IPS DF 6.9 (cell line): ENCODE data around the gene PTPRN2.

Source experiments
- DNase-seq: peaks from one replicate; pipeline ENCODE4 v3.0.0-alpha.2; 2013; ENCODE audit warnings: low read depth, low spot score
- H3K27ac ChIP-seq: one replicate; pipeline ENCODE4 v1.5.1; 2013; ENCODE audit warnings: low read length, control low read depth
- H3K27me3 ChIP-seq: 2 replicates; pipeline ENCODE4 v1.6.1; 2013; ENCODE audit warnings: mild to moderate bottlenecking, low read length; ENCODE audit not compliant: control insufficient read depth, insufficient read depth
- H3K36me3 ChIP-seq: 2 replicates; pipeline ENCODE4 v1.6.1; 2013; ENCODE audit warnings: low read length; ENCODE audit not compliant: control insufficient read depth, insufficient read depth
- H3K4me1 ChIP-seq: 2 replicates; pipeline ENCODE4 v1.6.1; 2013; ENCODE audit warnings: low read length; ENCODE audit not compliant: control insufficient read depth, insufficient read depth
- H3K4me3 ChIP-seq: 2 replicates; pipeline ENCODE4 v1.5.1; 2013; ENCODE audit warnings: mild to moderate bottlenecking, low read length
- H3K9me3 ChIP-seq: 2 replicates; pipeline ENCODE4 v1.6.1; 2013; ENCODE audit warnings: low read length, inconsistent platforms; ENCODE audit not compliant: control insufficient read depth, insufficient read depth
- WGBS: extraction: QIAGEN DNeasy Blood & Tissue Kit; methylation state at CpG from one replicate; pipeline ENCODE4 v1.1.7; 2013; ENCODE audit warnings: mixed read lengths, missing lambda C conversion rate; ENCODE audit not compliant: insufficient read length, insufficient coverage; 5-methylcytosine and 5-hydroxymethylcytosine counted together

Gene PTPRN2

DNA sequence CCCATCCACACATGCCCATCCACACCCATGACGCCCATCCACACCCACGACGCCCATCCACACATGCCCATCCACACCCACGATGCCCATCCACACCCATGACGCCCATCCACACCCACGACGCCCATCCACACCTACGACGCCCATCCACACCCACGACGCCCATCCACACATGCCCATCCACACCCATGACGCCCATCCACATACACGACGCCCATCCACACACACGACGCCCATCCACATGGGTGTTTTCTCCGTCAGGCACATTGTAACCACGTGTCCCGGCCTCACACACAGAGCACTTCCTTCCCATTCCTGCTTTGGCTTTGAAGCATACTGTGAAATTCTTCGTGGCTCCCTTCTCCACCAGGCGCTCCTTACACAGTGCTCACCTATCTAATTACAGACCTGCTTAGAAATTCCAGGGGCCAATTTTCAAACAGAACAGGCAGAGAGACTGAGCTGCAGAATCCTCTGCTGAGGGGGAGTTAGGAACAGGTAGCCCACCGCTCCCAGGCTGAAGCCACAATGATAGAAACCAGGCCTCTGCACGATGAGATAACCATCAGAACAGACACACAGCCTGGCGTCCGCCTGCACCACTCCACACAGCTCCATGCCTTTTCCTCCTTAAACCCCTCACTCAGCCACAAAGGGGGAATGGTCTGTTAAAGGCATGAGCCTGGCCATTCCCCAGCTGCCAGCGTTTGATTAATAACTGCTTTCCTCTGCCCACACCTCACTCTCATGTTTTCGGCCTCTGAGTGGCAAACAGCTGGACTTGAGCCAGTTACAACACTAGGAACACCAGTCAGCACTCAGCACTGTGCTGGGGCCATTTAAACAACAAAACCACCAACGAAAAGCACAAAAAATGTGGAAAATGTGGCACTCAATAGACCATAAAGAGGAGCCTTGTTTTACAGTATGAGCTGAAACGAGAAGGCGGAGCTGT, 501.6 kb downstream of the PTPRN2 start:
- H3K36me3 ChIP-seq: no peaks in the 10 kb centered on the region
- no peaks in the 10 kb centered on the region for H3K4me1 ChIP-seq
- H3K4me3 ChIP-seq: no peak overlapping the region
- H3K9me3 ChIP-seq: peaks cover 11% of the 10 kb centered on the region
- no CpG with 5 or more reads among the region's 30 CpGs for WGBS
- no peaks in the 10 kb centered on the region for H3K27me3 ChIP-seq
- DNase-seq: no peak
- no peak overlapping the region for H3K27ac ChIP-seq

DNA sequence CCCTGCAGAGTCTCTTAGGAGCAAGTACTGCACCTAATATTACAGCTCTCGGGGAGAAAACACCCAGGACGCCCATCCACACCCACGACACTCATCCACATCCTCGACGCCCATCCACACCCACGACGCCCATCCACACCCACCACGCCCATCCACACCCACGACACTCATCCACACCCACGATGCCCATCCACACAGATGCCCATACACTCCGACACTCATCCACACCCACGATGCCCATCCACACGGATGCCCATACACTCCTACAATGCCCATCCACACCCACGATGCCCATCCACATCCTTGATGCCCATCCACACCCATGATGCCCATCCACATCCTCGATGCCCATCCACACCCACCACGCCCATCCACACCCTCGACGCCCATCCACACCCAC, 503.1 kb downstream of the PTPRN2 start:
- no CpG with 5 or more reads among the region's 18 CpGs for WGBS
- Histone ChIP-seq H3K4me1 (no peaks in the 10 kb centered on the region), H3K27me3 (no peaks in the 10 kb centered on the region), H3K36me3 (no peaks in the 10 kb centered on the region), H3K27ac (no peak overlapping the region), H3K4me3 (no peak overlapping the region), H3K9me3 (peaks cover 16% of the 10 kb centered on the region)
- no peak for DNase-seq

DNA sequence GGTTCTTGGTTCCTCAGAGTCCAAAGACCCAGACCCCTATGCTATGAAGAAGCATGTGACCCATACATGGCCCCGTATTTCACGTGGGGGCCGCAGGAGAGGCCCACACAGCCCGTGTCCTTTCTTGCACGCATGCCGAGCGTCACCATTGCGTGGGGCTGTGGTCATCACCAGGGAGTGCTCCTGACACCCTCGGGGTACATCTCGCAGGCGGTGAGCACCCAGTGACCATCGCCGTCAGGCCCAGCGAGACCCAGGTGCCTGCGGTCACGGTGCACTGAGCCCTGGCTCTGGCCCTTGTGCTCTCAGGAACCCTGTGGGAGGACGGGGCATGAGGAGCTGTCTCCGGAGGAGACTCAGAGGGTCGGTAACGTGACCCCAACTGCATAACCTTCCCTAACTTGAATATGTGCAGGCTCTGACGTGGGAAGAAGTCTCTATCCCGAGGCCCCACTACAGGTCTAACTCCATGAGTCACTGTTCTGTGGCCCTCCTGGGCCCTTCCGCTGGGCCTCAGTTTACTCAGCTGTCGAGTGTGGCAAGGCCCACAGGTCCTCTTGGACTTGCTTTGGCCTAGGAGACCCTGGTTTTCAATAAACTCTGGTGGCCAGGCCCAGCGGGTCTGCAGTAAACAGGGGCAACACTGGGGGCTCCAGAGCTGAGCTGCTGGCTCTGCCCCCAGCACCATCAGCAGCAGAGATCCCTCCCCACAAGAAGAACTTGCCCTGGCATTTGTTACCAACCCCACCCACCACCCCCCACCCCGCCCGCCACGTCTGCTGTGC, 503.9 kb downstream of the PTPRN2 start:
- H3K4me1 ChIP-seq: no peaks in the 10 kb centered on the region
- WGBS: no CpG with 5 or more reads among the region's 28 CpGs

DNA sequence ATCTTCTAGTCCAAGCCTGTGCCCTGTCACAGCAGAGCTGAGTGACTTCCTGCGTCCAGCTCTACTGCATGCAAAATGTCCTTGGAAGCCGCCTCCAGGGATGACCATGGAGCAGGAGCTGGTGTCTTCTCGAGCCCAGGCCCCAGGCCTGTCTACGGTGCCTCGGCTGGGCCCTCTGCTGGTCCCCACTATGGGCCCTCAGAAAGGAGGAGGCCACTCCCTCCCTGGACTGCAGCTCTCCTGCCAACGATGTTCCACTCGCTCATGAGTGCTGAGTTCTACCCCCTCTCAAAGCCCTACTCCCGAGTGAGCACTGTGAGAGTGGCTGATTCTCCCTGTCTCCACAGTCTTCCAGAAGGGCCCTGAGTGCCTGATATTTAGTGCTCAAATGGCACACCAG, 504.9 kb downstream of the PTPRN2 start:
- H3K4me1 ChIP-seq: no peaks in the 10 kb centered on the region
- no CpG with 5 or more reads among the region's 8 CpGs for WGBS
- no peaks in the 10 kb centered on the region for H3K27me3 ChIP-seq
- no peak overlapping the region for H3K27ac ChIP-seq
- DNase-seq: no peak
- no peaks in the 10 kb centered on the region for H3K36me3 ChIP-seq
- H3K9me3 ChIP-seq: peaks cover 20% of the 10 kb centered on the region
- H3K4me3 ChIP-seq: no peak overlapping the region

More for the DNA sequence above, 503.9 kb downstream of the PTPRN2 start:
- no peaks in the 10 kb centered on the region for H3K27me3 ChIP-seq
- peaks cover 18% of the 10 kb centered on the region for H3K9me3 ChIP-seq
- no peak for DNase-seq
- H3K4me3 ChIP-seq: no peak overlapping the region
- H3K27ac ChIP-seq: no peak overlapping the region
- H3K36me3 ChIP-seq: no peaks in the 10 kb centered on the region

DNA sequence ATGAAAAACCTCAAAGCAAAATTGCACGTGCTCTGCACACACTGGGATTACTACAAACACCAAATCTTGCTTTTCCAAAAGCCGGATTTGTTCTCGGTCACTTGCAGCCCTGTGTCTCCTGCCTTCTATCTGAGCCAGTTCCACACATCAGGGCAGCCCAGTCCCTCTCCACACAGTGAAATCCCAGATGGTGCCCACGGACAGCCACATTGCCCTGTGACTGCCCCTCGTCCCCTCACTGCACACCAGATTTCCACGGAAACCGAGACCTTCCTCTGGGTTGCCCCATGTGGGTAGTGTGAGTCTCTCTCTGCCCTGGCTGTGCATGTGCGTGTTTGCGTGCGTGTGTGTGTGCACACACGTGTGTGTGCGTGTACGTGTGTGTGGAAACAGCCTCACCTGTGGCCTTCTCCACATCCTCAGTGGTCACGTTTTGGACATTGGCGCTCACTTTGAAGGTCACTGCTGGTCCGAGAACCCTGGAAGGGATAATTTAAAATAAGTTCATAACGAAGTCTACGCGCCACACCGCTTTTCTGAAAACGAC, 506.7 kb downstream of the PTPRN2 start:
- no CpG with 5 or more reads among the region's 21 CpGs for WGBS
- H3K9me3 ChIP-seq: peaks cover 25% of the 10 kb centered on the region
- no peaks in the 10 kb centered on the region for H3K27me3 ChIP-seq
- DNase-seq: no peak
- H3K36me3 ChIP-seq: no peaks in the 10 kb centered on the region
- no peak overlapping the region for H3K4me3 ChIP-seq
- H3K27ac ChIP-seq: no peak overlapping the region
- H3K4me1 ChIP-seq: no peaks in the 10 kb centered on the region

DNA sequence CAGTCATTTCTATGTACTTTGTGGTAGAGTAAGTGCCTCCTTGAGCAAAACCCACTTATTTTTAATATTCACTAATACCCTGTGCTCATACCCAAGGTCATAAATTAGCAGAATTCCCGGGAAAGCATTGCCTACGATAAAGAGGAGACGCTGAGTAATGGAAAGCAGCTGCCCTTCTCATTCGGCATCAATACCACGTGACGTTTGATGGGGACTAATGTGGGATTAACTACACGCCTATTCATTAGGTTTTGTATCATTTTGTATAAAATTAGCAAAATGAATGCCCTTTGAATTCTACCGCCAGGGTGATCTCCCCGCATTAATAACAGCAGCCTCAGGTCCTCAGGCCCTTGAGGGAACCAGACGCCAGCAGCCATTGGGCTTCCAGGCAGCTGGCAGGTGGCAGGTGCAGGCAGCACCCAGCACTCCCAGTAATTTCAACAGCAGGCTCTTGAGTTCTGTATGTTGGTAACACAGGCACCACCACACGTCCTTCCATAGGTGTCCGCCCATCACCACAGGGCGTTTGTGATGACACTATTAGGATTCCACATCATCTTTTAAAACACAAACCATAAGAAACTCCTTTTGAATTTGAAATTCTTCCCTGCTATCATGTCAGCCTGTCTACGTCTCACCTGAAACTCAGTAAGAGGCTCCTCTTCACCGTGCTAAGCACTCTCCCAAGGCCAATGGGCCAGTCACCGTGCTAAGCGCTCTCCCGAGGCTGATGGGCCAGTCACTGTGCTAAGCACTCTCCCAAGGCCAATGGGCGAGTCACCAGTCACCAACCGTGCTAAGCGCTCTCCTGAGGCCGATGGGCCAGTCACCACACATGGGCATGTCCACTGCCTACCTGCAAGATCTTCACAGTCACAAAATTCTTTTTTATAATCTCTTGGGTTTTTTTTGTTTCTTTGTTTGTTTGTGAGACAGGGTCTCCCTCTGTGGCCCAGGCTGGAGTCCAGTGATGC, 509.4 kb downstream of the PTPRN2 start:
- Histone ChIP-seq H3K27me3 (no peaks in the 10 kb centered on the region), H3K27ac (no peak overlapping the region), H3K36me3 (no peaks in the 10 kb centered on the region), H3K9me3 (peaks cover 28% of the 10 kb centered on the region), H3K4me1 (no peaks in the 10 kb centered on the region), H3K4me3 (no peak overlapping the region)
- DNase-seq: no peak
- WGBS: no CpG with 5 or more reads among the region's 22 CpGs

DNA sequence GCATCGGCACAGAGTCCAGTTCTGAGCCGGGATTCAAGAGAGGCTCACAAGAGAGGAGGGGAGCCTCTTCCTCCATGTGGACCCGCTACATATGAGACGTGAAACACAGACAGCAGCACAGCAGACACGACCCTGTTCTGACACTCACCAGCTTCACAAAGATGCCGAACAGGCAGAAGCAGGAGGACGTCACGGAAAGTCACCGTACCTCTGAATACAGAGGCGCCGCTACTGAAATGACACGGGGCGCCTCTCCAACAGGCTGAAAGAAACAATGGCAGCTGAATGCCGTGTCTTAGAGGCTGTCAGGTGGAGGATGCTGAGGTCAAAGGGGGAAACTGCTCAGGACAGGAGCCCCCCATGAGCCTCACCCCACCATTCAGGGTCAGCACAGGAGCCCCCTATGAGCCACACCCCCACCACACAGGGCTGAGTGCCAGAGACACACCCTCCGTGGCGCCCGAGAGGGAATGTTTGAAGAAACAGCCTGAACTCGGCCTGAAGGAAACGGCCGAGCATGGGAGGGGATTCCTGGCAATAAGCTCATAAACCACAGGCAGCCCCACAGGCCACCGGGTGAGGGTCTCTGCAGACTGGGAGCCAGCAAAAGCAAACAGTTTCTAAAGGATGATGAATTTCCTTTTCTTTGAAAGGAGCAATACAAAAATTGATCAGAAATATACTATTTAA, 510.3 kb downstream of the PTPRN2 start:
- H3K27me3 ChIP-seq: no peaks in the 10 kb centered on the region
- H3K4me3 ChIP-seq: no peak overlapping the region
- WGBS: no CpG with 5 or more reads among the region's 21 CpGs
- H3K36me3 ChIP-seq: no peaks in the 10 kb centered on the region; the same call in 1 of the 2 replicates
- H3K9me3 ChIP-seq: peaks cover 32% of the 10 kb centered on the region
- no peak for DNase-seq
- H3K27ac ChIP-seq: no peak overlapping the region
- H3K4me1 ChIP-seq: no peaks in the 10 kb centered on the region

DNA sequence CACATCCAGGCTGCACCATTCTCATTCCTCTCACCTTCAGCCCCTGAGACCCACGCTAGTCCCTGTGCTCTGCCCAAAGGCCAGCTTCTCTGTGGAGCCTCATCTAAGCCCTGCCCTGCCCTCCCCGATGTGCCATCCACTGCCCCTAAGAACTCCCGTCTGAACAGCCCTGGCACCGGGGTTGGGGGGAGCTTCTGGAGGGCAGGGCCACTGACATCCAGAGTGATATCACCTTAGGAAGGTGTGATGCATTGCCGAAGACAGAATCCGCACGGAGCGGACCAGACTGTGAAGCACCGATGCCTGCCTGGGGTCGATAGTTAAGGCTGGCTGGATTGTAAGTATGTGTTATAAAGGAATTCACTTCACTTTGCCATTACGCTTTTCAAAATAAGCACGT, 511.0 kb downstream of the PTPRN2 start:
- Histone ChIP-seq H3K36me3 (no peaks in the 10 kb centered on the region; the same call in 1 of the 2 replicates), H3K4me1 (no peaks in the 10 kb centered on the region), H3K27me3 (no peaks in the 10 kb centered on the region), H3K4me3 (no peak overlapping the region), H3K27ac (no peak overlapping the region), H3K9me3 (peaks cover 34% of the 10 kb centered on the region)
- WGBS: no CpG with 5 or more reads among the region's 12 CpGs
- DNase-seq: no peak

DNA sequence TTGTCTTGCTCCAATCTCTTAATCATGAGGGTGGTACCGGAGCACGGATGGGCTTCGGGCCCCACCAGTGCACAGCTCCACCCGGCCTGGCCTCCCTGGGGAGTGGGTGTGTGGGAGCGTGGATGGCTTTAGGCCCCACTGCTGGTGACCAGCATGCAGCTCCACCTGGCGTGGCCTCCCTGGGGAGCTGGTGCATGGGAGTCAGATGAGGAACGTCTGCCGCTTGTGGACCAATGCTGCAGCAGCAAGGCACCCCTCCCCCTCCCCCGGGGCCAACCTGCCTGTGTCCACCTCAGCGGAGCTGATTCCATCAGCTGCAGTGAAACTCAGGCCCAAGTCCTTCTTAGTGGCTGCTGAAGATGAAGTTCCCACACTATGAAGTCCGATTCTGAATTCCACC, 511.4 kb downstream of the PTPRN2 start:
- peaks cover 36% of the 10 kb centered on the region for H3K9me3 ChIP-seq
- WGBS: no CpG with 5 or more reads among the region's 11 CpGs
- H3K27ac ChIP-seq: no peak overlapping the region
- H3K4me1 ChIP-seq: no peaks in the 10 kb centered on the region
- H3K27me3 ChIP-seq: no peaks in the 10 kb centered on the region
- H3K4me3 ChIP-seq: no peak overlapping the region
- no peaks in the 10 kb centered on the region; the same call in 1 of the 2 replicates for H3K36me3 ChIP-seq
- no peak for DNase-seq
